GM21447 (cell line): ENCODE data around the gene WNK2.
"Not testable (repeated sequence)": the region's sequence is repeated elsewhere in the genome, so short reads cannot be mapped to it uniquely, and the experiment has no call there.

ENCODE experiments used
- ATAC-seq: cut with Tn5 transposase; IDR thresholded peaks from one replicate; pipeline ENCODE4 v1.9.1; 2021; ENCODE audit not compliant: unreplicated experiment

Gene WNK2

DNA sequence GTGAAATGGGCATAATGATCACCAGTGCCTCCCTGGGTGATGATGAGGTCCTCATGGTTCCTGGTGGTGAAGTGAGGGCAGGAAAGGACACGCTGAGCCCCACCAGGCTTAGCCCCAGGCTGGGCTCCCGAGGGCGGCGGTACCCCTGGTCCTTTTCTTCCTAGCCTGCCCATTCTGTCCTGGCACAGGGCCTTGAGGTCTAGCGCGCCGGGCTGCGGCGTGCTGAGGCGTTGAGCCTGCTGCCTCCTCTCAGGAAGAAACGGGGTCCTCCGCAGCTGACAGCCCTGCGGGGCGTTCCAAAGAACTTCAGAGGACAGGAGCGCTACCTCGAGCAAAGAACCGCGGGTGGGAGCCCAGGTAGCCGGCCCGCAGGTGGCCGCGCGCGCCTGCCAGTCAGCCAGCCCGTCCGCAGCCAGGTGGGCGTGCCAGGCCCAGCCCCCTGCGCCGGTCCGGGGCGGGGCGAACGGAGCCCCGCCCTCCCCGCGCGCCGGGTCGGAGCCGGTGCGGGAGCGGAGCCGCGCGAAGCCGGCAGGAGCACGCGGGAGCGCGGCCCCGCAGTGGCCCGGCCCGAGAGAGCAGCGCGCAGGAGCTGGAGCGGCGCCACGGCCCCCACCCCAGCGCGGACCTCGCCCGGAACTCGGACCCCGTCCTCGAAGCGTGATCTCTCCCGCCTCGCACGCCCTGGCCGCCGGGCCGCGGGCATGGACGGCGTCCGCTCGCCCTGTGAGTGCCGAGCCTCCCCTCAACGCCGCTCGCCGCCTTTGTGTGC is at the start of gene WNK2:
Gene WNK2 (plus strand): TSS at position 477 of the 769 bp plus-strand sequence. CDS start 791 bp downstream, outside the sequence.
- no peak for ATAC-seq

GRCh38 chr9:93134740-93135444 is 49.0 kb upstream of the WNK2 start:
- ATAC-seq = no peak

GRCh38 chr9:93136011-93136440 is 47.9 kb upstream of the WNK2 start:
- no peak for ATAC-seq

GRCh38 chr9:93137362-93137761 is 46.6 kb upstream of the WNK2 start:
- ATAC-seq = no peak

GRCh38 chr9:93138171-93138764 is 45.7 kb upstream of the WNK2 start:
- ATAC-seq = no peak

DNA sequence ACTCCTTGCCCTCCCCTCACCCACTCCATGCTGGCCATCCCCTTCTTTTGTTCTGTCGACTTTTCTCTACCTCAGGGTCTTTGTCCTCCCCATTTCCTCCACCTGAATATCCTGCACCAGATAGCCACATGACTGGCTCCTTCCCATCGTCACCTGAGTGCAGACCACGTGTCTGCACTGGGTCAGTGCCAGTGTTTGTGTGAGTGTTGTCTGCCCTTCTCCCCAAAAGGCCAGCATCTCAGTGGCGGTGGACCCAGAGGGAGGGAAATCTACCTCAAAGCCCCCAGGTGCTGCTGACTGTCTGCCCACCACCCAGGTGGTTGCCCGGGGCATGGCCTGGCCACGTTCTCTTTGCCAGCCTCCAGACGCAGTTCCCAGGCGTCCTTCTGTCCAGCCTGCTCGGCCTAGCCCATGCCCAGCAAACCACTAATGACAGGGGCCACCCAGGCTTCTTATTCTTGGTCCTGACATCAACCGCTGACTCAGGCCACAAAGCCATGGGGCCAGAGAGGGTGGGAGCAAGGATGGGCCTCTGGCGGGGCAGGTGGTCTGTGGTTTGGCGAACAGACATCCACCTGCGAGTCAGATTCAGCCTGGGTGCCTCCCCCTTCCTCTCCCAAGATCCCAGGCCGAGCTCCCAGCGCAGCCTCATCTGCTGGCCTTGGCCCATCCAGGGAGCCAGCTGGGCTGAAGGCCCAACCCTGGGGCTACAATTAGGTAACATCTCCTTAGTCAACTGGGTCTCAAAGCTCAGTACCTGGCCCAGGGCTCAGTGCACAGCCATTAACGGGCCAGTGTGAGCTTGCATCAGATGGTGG is 44.4 kb upstream of the WNK2 start:
- ATAC-seq = no peak

- ATAC-seq = no peak
Observed at GRCh38 chr9:93141771-93142483, 42.0 kb upstream of the WNK2 start.

GRCh38 chr9:93143830-93144530 is 40.0 kb upstream of the WNK2 start:
- no peak for ATAC-seq

DNA sequence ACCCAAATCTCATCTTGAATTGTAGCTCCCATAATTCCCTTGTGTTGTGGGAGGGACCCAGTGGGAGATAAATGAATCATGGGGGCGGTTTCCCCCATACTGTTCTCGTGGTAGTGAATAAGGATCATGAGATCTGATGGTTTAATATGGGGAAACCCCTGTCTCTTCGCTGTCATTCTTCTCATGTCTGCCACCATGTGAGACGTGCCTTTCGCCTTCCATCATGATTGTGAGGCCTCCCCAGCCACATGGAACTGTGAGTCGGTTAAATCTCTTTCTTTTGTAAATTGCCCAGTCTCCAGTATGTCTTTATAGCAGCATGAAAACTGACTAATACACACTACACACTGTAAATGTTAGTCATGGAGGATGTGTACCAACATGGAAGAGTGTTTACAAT is 37.2 kb upstream of the WNK2 start:
- ATAC-seq = not testable (repeated sequence)

GRCh38 chr9:93147632-93148031 is 36.3 kb upstream of the WNK2 start:
- no peak for ATAC-seq

GRCh38 chr9:93148721-93149120 is 35.2 kb upstream of the WNK2 start:
- ATAC-seq = no peak

GRCh38 chr9:93149361-93149760 is 34.6 kb upstream of the WNK2 start:
- ATAC-seq = no peak

DNA sequence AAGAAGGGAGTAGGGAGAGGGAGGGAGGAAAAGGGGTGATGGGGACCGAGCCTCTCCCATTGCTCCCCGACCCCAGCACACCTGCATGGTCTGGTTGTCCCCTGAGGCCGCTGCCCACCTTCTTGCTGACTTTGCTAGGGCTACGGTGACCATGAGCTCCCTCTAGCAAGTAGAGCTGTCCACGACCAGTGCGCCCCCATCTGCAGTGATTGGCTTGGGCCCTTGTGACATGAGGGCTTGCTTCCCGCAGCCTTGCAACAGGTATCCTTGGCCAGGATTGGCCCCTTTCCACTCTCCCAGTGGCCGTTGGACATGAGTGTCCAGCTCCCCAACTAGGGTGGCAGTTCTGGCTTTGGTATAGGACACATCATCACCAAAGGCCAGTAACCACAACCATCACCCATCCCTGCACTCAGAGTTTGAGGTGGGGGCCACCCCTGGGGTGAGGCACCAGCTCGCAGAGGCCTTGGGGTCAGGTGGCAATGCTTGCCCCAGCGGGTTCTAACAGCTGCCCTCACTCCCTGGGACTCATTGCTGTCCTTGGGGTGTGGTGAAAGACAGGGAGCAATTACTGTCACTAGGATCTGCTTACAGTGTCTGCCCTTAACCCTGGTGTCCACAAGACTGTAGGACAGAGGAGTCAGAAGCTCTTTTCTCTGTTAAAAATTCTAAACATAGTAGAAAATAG is 32.7 kb upstream of the WNK2 start:
- no peak for ATAC-seq

DNA sequence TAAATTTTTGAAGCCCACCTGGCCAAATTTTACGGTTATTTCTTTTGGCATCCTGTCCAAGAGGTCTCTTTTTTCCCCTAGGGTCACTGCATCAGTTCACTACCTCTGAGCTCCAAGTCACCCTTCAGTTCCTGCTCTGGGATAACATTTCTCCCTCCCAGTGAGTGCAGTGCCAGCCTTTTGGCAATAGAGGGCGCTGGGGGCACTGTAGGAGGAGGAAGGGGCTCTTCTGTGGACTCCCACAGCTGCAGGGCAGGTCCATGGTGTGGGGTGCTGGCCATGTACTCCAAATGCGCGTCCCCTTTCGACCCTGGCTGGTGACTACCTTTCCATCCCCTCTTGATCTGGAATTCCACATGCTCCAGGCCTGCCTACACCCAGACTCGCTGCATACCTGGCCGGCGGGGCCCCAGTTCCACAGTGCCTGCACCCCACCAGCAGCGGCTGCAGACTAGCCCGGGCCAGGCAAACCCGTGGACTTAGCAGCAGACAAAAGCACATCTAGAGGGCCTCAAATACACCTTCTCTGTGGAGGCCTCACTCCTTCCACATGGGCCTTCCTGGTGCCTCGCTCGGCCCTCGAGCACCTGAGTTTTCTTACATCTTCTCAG is 29.5 kb upstream of the WNK2 start:
- no peak for ATAC-seq

GRCh38 chr9:93155716-93156474 is 28.0 kb upstream of the WNK2 start:
- ATAC-seq = no peak

DNA sequence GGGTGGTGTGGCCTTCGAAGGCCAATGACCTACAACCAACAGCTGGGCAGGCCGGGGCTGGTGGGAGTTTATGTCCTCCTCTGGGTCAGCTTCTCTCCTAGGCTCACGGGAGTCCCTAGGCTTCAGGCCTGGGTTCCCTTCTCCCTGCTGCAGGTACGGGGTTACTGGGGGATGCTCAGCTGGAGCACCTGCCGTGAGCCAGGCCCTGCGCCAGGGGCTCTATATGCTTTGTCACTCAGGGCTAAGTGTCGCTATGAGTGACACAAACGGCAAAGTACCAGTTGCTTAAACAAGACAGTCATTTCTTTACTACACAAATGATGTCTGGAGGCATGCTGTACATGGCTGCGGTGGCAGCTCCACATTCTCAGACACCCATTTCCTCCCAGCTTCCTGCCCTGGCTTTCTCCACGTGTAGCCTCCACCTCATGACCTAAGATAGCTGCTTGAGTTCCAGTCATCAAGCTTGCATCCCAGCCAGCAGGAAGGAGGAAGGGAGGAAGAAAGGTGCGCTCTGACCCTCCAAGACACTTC is 27.4 kb upstream of the WNK2 start:
- ATAC-seq = peak; percentile 54

- peak; percentile 88 for ATAC-seq
Observed at GRCh38 chr9:93159601-93160471, 24.1 kb upstream of the WNK2 start.
